Thyroid gland (tissue), 4 donors: Measurements from ENCODE around the gene DCST1.

ENCODE experiments used
- CTCF ChIP-seq, 6 experiments: fragments of 200-600 bp in 3 of 6; fragments of 450-650 bp in 3 of 6; sonication (generic) in 3 of 6; IDR thresholded peaks; one replicate each; pipeline ENCODE4 v1.5.1; 2016 to 2019; ENCODE audit warnings: antibody characterized with exemption in 6 of 6, mild to moderate bottlenecking in 2 of 6, inconsistent platforms in 1 of 6, moderate library complexity in 1 of 6
- POLR2A ChIP-seq, 2 donors: fragments of 450-650 bp; IDR thresholded peaks; one replicate each; pipeline ENCODE4 v1.6.1; 2017; ENCODE audit warnings: antibody characterized with exemption in 2 of 2, mild to moderate bottlenecking in 2 of 2, moderate library complexity in 1 of 2

GRCh38 chr1:155086128-155086741, 52.6 kb downstream of the DCST1 start:
- peak; percentile 74 to 100 (median 94) for TF ChIP-seq CTCF (IDR thresholded peaks at IDR 0.05)
- no peak for TF ChIP-seq POLR2A (IDR thresholded peaks at IDR 0.05)
